ENCODE data around the gene ST3GAL4.

Gene ST3GAL4

GRCh38 chr11:126337474-126338241 is 17.8 kb upstream of the ST3GAL4 start:
- POLR2A ChIA-PET = no interaction called here
- no peaks in the 10 kb centered on the region for H3K4me1 ChIP-seq (ENCODE audit: control insufficient read depth, insufficient read depth, low read length)
- H3K9me3 ChIP-seq (ENCODE audit: control insufficient read depth, insufficient read depth, low read depth, low read length) = no peaks in the 10 kb centered on the region
- H3K36me3 ChIP-seq (ENCODE audit: control insufficient read depth in 2 of 2, insufficient read depth in 1 of 2, low read length in 2 of 2) = no peaks in the 10 kb centered on the region
- CTCF ChIA-PET = interaction anchor here (0.6 to 0.9 kb wide), 3 partner anchors 27 to 102 kb away, joined by 3 to 4 read pairs (median 3); no protein-coding TSS in a partner anchor
- TF ChIP-seq ZNF639 (tag by site-specific recombination; IDR thresholded peaks at IDR 0.05) = no peak
- no peak for TF ChIP-seq ZNF19 (tag by site-specific recombination; IDR thresholded peaks at IDR 0.05; ENCODE audit: low read depth)
- TF ChIP-seq ZNF629 (tag by site-specific recombination; IDR thresholded peaks at IDR 0.05) = no peak
- no peak for TF ChIP-seq ZNF654 (tag by site-specific recombination; IDR thresholded peaks at IDR 0.05; ENCODE audit: low read depth)
- no peak for TF ChIP-seq HOXD13 (CRISPR knock-in tag; IDR thresholded peaks at IDR 0.05; ENCODE audit: borderline replicate concordance)
- H3K4me3 ChIP-seq (ENCODE audit: low read depth, low read length) = no peak overlapping the region
- no peak overlapping the region for H3K27ac ChIP-seq (ENCODE audit: extremely low read depth, low read depth, low read length)

- CTCF ChIA-PET = interaction anchor here (0.8 kb wide), 1 partner anchor 101 kb away, joined by 3 read pairs; no protein-coding TSS in a partner anchor
- H3K36me3 ChIP-seq (ENCODE audit: control insufficient read depth in 2 of 2, insufficient read depth in 1 of 2, low read length in 2 of 2) = peaks cover 0 to under 1% of the 10 kb centered on the region in 2 experiments; a peak in 1 of 3 replicates
- TF ChIP-seq ZNF302 (tag by site-specific recombination; IDR thresholded peaks at IDR 0.05; ENCODE audit: low read depth) (no peak), PRDM6 (tag by site-specific recombination; IDR thresholded peaks at IDR 0.05) (no peak), HOXD13 (CRISPR knock-in tag; IDR thresholded peaks at IDR 0.05; ENCODE audit: borderline replicate concordance) (no peak), ZNF660 (tag by site-specific recombination; IDR thresholded peaks at IDR 0.05) (no peak), ZNF555 (tag by site-specific recombination; conservative IDR thresholded peaks at IDR 0.05) (no peak), SALL2 (tag by site-specific recombination; IDR thresholded peaks at IDR 0.05; ENCODE audit: borderline replicate concordance) (no peak), ZEB2 (tag by site-specific recombination; IDR thresholded peaks at IDR 0.05) (no peak), ZNF366 (tag by site-specific recombination; conservative IDR thresholded peaks at IDR 0.05) (no peak)
- H3K4me3 ChIP-seq (ENCODE audit: low read depth, low read length) = no peak overlapping the region
- POLR2A ChIA-PET = no interaction called here
- H3K9me3 ChIP-seq (ENCODE audit: control insufficient read depth, insufficient read depth, low read depth, low read length) = no peaks in the 10 kb centered on the region
- H3K27ac ChIP-seq (ENCODE audit: extremely low read depth, low read depth, low read length) = no peak overlapping the region
- no peaks in the 10 kb centered on the region for H3K4me1 ChIP-seq (ENCODE audit: control insufficient read depth, insufficient read depth, low read length)
These were observed 17.0 kb upstream of the ST3GAL4 start for GRCh38 chr11:126338346-126339055.

DNA sequence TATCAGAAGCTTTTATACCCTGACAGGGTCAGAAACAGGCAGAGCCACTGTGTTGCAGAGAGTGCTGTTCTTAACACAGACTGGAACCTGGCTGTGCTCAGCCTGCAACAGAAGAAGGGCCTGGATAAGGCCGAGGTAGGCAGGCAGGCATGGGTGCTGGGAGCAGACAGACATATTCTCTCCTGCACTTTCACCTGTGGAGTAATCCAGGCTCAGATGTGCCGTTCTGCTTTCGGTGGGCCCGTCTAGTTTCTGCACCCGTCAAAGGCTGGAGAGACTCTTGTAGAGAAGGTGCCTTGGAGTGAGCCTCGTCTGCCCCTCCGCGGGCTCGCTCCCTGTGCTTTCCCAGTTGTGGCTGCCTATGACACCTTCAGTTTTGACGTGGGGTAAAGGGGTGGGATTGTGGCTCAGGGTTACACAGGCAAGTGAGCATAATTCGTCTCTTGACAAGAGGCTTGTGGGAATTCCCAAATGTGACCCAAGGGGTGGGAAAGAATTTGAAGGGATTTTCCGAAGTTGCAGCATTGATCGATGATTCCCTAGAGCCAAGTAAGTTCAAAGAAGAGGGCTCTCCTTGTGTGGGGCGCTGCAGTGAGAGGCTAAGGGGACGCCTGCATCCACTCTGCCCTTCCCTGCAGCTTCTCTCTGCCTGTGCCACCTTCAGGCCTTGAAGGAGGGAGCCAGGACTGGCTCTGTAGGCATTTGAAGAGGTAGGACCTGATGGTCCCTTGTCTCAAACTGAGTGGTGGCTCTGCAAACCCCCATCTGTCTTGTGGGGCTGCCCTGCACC is 16.2 kb upstream of the ST3GAL4 start:
- Histone ChIP-seq H3K36me3 (ENCODE audit: control insufficient read depth in 2 of 2, insufficient read depth in 1 of 2, low read length in 2 of 2) (peaks cover 0 to 5% of the 10 kb centered on the region in 2 experiments; a peak in 1 of 3 replicates), H3K4me1 (ENCODE audit: control insufficient read depth, insufficient read depth, low read length) (no peaks in the 10 kb centered on the region), H3K27ac (ENCODE audit: extremely low read depth, low read depth, low read length) (no peak overlapping the region), H3K4me3 (ENCODE audit: low read depth, low read length) (no peak overlapping the region), H3K9me3 (ENCODE audit: control insufficient read depth, insufficient read depth, low read depth, low read length) (no peaks in the 10 kb centered on the region)
- POLR2A ChIA-PET = no interaction called here
- CTCF ChIA-PET = no interaction called here
- no peak for TF ChIP-seq ZNF140 (tag by site-specific recombination; IDR thresholded peaks at IDR 0.05)
- TF ChIP-seq, protein P1, sequence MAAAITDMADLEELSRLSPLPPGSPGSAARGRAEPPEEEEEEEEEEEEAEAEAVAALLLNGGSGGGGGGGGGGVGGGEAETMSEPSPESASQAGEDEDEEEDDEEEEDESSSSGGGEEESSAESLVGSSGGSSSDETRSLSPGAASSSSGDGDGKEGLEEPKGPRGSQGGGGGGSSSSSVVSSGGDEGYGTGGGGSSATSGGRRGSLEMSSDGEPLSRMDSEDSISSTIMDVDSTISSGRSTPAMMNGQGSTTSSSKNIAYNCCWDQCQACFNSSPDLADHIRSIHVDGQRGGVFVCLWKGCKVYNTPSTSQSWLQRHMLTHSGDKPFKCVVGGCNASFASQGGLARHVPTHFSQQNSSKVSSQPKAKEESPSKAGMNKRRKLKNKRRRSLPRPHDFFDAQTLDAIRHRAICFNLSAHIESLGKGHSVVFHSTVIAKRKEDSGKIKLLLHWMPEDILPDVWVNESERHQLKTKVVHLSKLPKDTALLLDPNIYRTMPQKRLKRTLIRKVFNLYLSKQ (tag by site-specific recombination; IDR thresholded peaks at IDR 0.05; ENCODE audit: borderline replicate concordance) = no peak
- no peak for TF ChIP-seq OSR2 (tag by site-specific recombination; IDR thresholded peaks at IDR 0.05)
- no peak for TF ChIP-seq ZBTB26 (tag by site-specific recombination; optimal IDR thresholded peaks at IDR 0.05)
- no peak for TF ChIP-seq ZNF596 (tag by site-specific recombination; IDR thresholded peaks at IDR 0.05)
- TF ChIP-seq ZNF23 (tag by site-specific recombination; IDR thresholded peaks at IDR 0.05; ENCODE audit: borderline replicate concordance) = no peak
- no peak for TF ChIP-seq ZNF664 (tag by site-specific recombination; IDR thresholded peaks at IDR 0.05)
- TF ChIP-seq ZBTB6 (tag by site-specific recombination; IDR thresholded peaks at IDR 0.05) = no peak
- no peak for TF ChIP-seq TCF7L2 (IDR thresholded peaks at IDR 0.05; ENCODE audit: borderline replicate concordance, low read depth, low read length)
